A549 (cell line): ENCODE data around the gene TMEM38A. TPM values are rescaled to one million over a fixed set of nuclear protein-coding genes. Genes with fewer than 3 reads are reported as not detected.

Experiments used
- ATAC-seq, 2 experiments: fragments of 200-7000 bp in 1 of 2; fragments of >200 bp in 1 of 2; cut with Nextera tagmentation in 1 of 2; cut with Tn5 transposase in 1 of 2; 3 replicates each; pipeline versions ENCODE4 v1.8.0 to v1.9.1; 2018 to 2020; ENCODE audit warnings: mild to moderate bottlenecking in 1 of 2, moderate library complexity in 1 of 2
- CTCF ChIA-PET: fragments of 300-600 bp; sonication (Branson Sonifier 250); formaldehyde crosslinking; extraction: SDS; loops from one replicate; lab custom pipeline; 2021; ENCODE audit warnings: antibody characterized with exemption, inconsistent platforms; lab: Yijun Ruan, JAX
- POLR2A ChIA-PET: fragments of 350-600 bp; formaldehyde crosslinking; extraction: SDS; loops from one replicate; lab custom pipeline; 2021; ENCODE audit warnings: antibody characterized with exemption, inconsistent platforms; lab: Yijun Ruan, JAX
- DNase-seq, 2 experiments: peaks; one replicate each; pipeline versions ENCODE4 v3.0.0 to v3.0.0-alpha.2; 2011 to 2016; ENCODE audit warnings: low read depth in 1 of 2, low spot score in 1 of 2
- FAIRE-seq: peaks from 2 replicates; lab custom pipeline; 2011; peaks lifted over from hg19 to GRCh38; lab: Jason Lieb, UNC
- H3K27ac ChIP-seq, 2 experiments: fragments of >200 bp; sonication (Bioruptor Twin); formaldehyde crosslinking; 3 replicates each; pipeline ENCODE4 v1.5.1; 2016 to 2017
- H3K4me1 ChIP-seq: fragments of >200 bp; sonication (Bioruptor Twin); formaldehyde crosslinking; 3 replicates; pipeline ENCODE4 v1.6.1; 2016
- H3K4me2 ChIP-seq: fragments of >200 bp; sonication (Bioruptor Twin); formaldehyde crosslinking; 3 replicates; pipeline ENCODE4 v1.6.1; 2016
- H3K4me3 ChIP-seq: fragments of >200 bp; sonication (Bioruptor Twin); formaldehyde crosslinking; 3 replicates; pipeline ENCODE4 v1.5.1; 2016
- H3K9me3 ChIP-seq: fragments of >200 bp; sonication (Bioruptor Twin); formaldehyde crosslinking; 3 replicates; pipeline ENCODE4 v1.6.1; 2016
- ATOH8 ChIP-seq: fragments of 250-450 bp; sonication (Bioruptor Pico); IDR thresholded peaks from 2 replicates; pipeline ENCODE4 v1.5.0; 2020; ENCODE audit warnings: low read depth, mild to moderate bottlenecking, moderate library complexity
- BCL3 ChIP-seq: fragments of >200 bp; sonication (Bioruptor Twin); formaldehyde crosslinking; IDR thresholded peaks from 3 replicates; pipeline ENCODE4 v1.6.1; 2016
- CBX2 ChIP-seq: fragments of 200-600 bp; sonication (generic); IDR thresholded peaks from 2 replicates; pipeline ENCODE4 v1.6.1; 2016; ENCODE audit warnings: low read depth, mild to moderate bottlenecking, borderline replicate concordance
- CBX8 ChIP-seq: fragments of 200-600 bp; sonication (generic); IDR thresholded peaks from 2 replicates; pipeline ENCODE4 v1.6.1; 2016
- CHD4 ChIP-seq: fragments of 200-600 bp; sonication (generic); IDR thresholded peaks from 2 replicates; pipeline ENCODE4 v1.6.1; 2016; ENCODE audit warnings: antibody characterized with exemption, mild to moderate bottlenecking, borderline replicate concordance
- E2F6 ChIP-seq: IDR thresholded peaks from 2 replicates; pipeline ENCODE4 v1.6.1; 2012; ENCODE audit warnings: low read depth, borderline replicate concordance
- FOXS1 ChIP-seq: fragments of 250-450 bp; sonication (Bioruptor Pico); IDR thresholded peaks from 2 replicates; pipeline ENCODE4 v1.5.0; 2020; ENCODE audit warnings: mild to moderate bottlenecking, moderate library complexity
- HDAC2 ChIP-seq: fragments of 200-600 bp; sonication (generic); IDR thresholded peaks from 2 replicates; pipeline ENCODE4 v1.6.1; 2016
- HMGXB4 ChIP-seq: fragments of 250-450 bp; sonication (Bioruptor Pico); IDR thresholded peaks from 2 replicates; pipeline ENCODE4 v1.5.0; 2021; ENCODE audit warnings: mild to moderate bottlenecking, moderate library complexity, borderline replicate concordance
- HOXB5 ChIP-seq: fragments of 250-450 bp; sonication (Bioruptor Pico); IDR thresholded peaks from 2 replicates; pipeline ENCODE4 v1.5.0; 2020; ENCODE audit warnings: mild to moderate bottlenecking, moderate library complexity
- KDM1A ChIP-seq: fragments of 200-600 bp; sonication (generic); IDR thresholded peaks from 2 replicates; pipeline ENCODE4 v1.6.1; 2016; ENCODE audit warnings: low read depth, mild to moderate bottlenecking
- NFE2L2 ChIP-seq: fragments of 150-350 bp; conservative IDR thresholded peaks from 2 replicates; pipeline ENCODE4 v1.6.1; 2014; ENCODE audit warnings: low read length
- NPAS2 ChIP-seq: fragments of 250-450 bp; sonication (Bioruptor Pico); IDR thresholded peaks from 2 replicates; pipeline ENCODE4 v1.8.0; 2022; ENCODE audit warnings: mild to moderate bottlenecking, moderate library complexity, borderline replicate concordance
- NR3C1 ChIP-seq: fragments of >200 bp; sonication (Bioruptor Twin); formaldehyde crosslinking; IDR thresholded peaks from 3 replicates; pipeline ENCODE4 v1.6.1; 2017
- PBX3 ChIP-seq: IDR thresholded peaks from 2 replicates; pipeline ENCODE4 v1.6.1; 2012
- RAD21 ChIP-seq, 2 experiments: fragments of >200 bp in 1 of 2; sonication (Bioruptor Twin) in 1 of 2; formaldehyde crosslinking in 1 of 2; IDR thresholded peaks in 1 of 2; conservative IDR thresholded peaks in 1 of 2; 2 replicates in 1 of 2; 3 replicates in 1 of 2; pipeline ENCODE4 v1.6.1; 2012 to 2018; ENCODE audit warnings: inconsistent platforms in 1 of 2
- RARB ChIP-seq: fragments of 250-450 bp; sonication (Bioruptor Pico); IDR thresholded peaks from 2 replicates; pipeline ENCODE4 v1.8.0; 2021; ENCODE audit warnings: mild to moderate bottlenecking, moderate library complexity
- REST ChIP-seq: fragments of 200-600 bp; sonication (generic); IDR thresholded peaks from 2 replicates; pipeline ENCODE4 v1.6.1; 2016; ENCODE audit warnings: antibody characterized with exemption, mild to moderate bottlenecking, moderate library complexity
- RNF2 ChIP-seq: fragments of 200-600 bp; sonication (generic); IDR thresholded peaks from 2 replicates; pipeline ENCODE4 v1.6.1; 2016; ENCODE audit warnings: low read depth, mild to moderate bottlenecking, antibody characterized with exemption, moderate library complexity, borderline replicate concordance
- SMC3 ChIP-seq: fragments of >200 bp; sonication (Bioruptor Twin); formaldehyde crosslinking; IDR thresholded peaks from 3 replicates; pipeline ENCODE4 v1.6.1; 2018; ENCODE audit warnings: inconsistent platforms
- TFCP2L1 ChIP-seq: fragments of 250-450 bp; sonication (Bioruptor Pico); IDR thresholded peaks from 2 replicates; pipeline ENCODE4 v1.5.0; 2021; ENCODE audit warnings: mild to moderate bottlenecking
- ZFP36 ChIP-seq: fragments of 450-650 bp; IDR thresholded peaks from 2 replicates; pipeline ENCODE4 v1.6.1; 2014; ENCODE audit warnings: borderline replicate concordance; ENCODE audit not compliant: partially characterized antibody
- ZNF302 ChIP-seq: fragments of 250-450 bp; sonication (Bioruptor Pico); IDR thresholded peaks from 2 replicates; pipeline ENCODE4 v1.9.0; 2021; ENCODE audit warnings: inconsistent platforms, mild to moderate bottlenecking, moderate library complexity
- ZSCAN20 ChIP-seq: fragments of 250-450 bp; sonication (Bioruptor Pico); IDR thresholded peaks from 2 replicates; pipeline ENCODE4 v1.8.0; 2022; ENCODE audit warnings: mild to moderate bottlenecking, moderate library complexity
- WGBS: methylation state at CpG from one replicate; pipeline ENCODE4 v1.1.6; 2017; ENCODE audit errors: missing lambda C conversion rate; 5-methylcytosine and 5-hydroxymethylcytosine counted together
- polyA plus RNA-seq, 4 experiments: library from polyadenylated mRNA; depleted of rRNA in 3 of 4; stranded (reverse); fragments of >200 nt; fragmentation: RNase III in 1 of 4; extraction: RNeasy Plus Mini Kit Qiagen cat#74134 plus additional on column Dnase treatment in 1 of 4; gene quantifications; 2 replicates in 3 of 4; 3 replicates in 1 of 4; pipeline ENCODE4 v1.2.3, GENCODE V29; 2011 to 2017

TMEM38A gene
- polyA plus RNA-seq, 2 of the 4 experiments (the other 2 are of a cell fraction), result 1.2 to 1.5 TPM

GRCh38 chr19:16615808-16616207, 45.1 kb upstream of the TMEM38A start:
- DNase-seq (no peak), FAIRE-seq (no peak), ATAC-seq (peak in 1 of 2 experiments; percentile 62; a peak in 3 of 6 replicates)
- TF ChIP-seq CBX2 (no peak), HOXB5 (no peak), FOXS1 (CRISPR knock-in tag) (no peak), KDM1A (no peak), SMC3 (no peak), ZSCAN20 (no peak)
- Histone ChIP-seq H3K4me2 (no peak overlapping the region), H3K4me1 (no peaks in the 10 kb centered on the region), H3K4me3 (no peak overlapping the region), H3K27ac (no peak overlapping the region), H3K9me3 (no peaks in the 10 kb centered on the region)
- WGBS, result 25% methylated on average over 1 of the region's 1 CpG
- CTCF ChIA-PET, result no interaction called here
- POLR2A ChIA-PET, result no interaction called here

GRCh38 chr19:16618248-16618647, 42.7 kb upstream of the TMEM38A start:
- CTCF ChIA-PET, result interaction anchor here (0.9 kb wide), 1 partner anchor 12 kb away, joined by 3 read pairs; no protein-coding TSS in a partner anchor
- POLR2A ChIA-PET, result interaction anchor here (0.8 kb wide), 1 partner anchor 10 kb away, joined by 4 read pairs; the partner anchor contains the start of gene MED26
- TF ChIP-seq REST (no peak), RARB (CRISPR knock-in tag) (no peak), HMGXB4 (CRISPR knock-in tag) (no peak), RNF2 (no peak), ATOH8 (CRISPR knock-in tag) (no peak), ZSCAN20 (no peak), E2F6 (no peak), BCL3 (no peak), RAD21 (conservative IDR thresholded peaks at IDR 0.05 in 1 of 2, IDR thresholded peaks at IDR 0.05 in 1 of 2) (no peak), NR3C1 (no peak), TFCP2L1 (CRISPR knock-in tag) (no peak), CBX2 (no peak), ZNF302 (CRISPR knock-in tag) (no peak), NFE2L2 (no peak), HDAC2 (no peak), CBX8 (no peak), CHD4 (no peak), PBX3 (no peak), ZFP36 (no peak), NPAS2 (CRISPR knock-in tag) (no peak)
- Histone ChIP-seq H3K27ac (no peak overlapping the region), H3K4me2 (no peak overlapping the region), H3K9me3 (no peaks in the 10 kb centered on the region), H3K4me1 (no peaks in the 10 kb centered on the region), H3K4me3 (no peak overlapping the region)
- no peak for ATAC-seq
- DNase-seq, result no peak
- WGBS, result 95% methylated on average over 6 of the region's 7 CpGs
- FAIRE-seq, result no peak
